Measurements from ENCODE around the gene LAMB3.
A peak's percentile ranks its signal among the peaks of the same experiment; 100 is the strongest.

The LAMB3 gene

DNA sequence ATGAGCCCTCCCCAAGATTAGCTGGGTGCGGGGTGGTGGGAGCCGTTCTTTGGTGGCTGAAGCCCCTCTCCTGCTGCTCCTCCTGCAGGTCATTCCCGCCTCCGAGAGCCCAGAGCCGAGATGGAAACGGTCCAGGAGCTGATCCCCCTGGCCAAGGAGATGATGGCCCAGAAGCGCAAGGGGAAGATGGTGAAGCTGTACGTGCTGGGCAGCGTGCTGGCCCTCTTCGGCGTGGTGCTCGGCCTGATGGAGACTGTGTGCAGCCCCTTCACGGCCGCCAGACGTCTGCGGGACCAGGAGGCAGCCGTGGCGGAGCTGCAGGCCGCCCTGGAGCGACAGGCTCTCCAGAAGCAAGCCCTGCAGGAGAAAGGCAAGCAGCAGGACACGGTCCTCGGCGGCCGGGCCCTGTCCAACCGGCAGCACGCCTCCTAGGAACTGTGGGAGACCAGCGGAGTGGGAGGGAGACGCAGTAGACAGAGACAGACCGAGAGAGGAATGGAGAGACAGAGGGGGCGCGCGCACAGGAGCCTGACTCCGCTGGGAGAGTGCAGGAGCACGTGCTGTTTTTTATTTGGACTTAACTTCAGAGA lies 23.4 kb upstream of the LAMB3 start:
- Histone ChIP-seq H2BK5ac (ENCODE audit: low read depth, low read length, poor library complexity) (no peak overlapping the region), H3K4me1 (ENCODE audit: control insufficient read depth in 1 of 2, insufficient read depth in 2 of 2, low read length in 2 of 2) (peaks cover 10 to 15% of the 10 kb centered on the region in 2 experiments), H2AK5ac (ENCODE audit: low read length) (no peak overlapping the region), H3K79me2 (ENCODE audit: control insufficient read depth, insufficient read depth, low read length, poor library complexity) (peaks cover 1% of the 10 kb centered on the region), H3K18ac (ENCODE audit: low read length) (no peak overlapping the region), H2AFZ (ENCODE audit: insufficient read depth, low read length, poor library complexity) (peak overlapping the region; percentile 45), H3K4me3 (ENCODE audit: low read depth, low read length) (peak overlapping the region; percentile 46), H3K36me3 (ENCODE audit: control insufficient read depth in 1 of 2, insufficient read depth in 2 of 2, low read length in 2 of 2) (no peaks in the 10 kb centered on the region), H3K79me1 (ENCODE audit: low read length) (no peaks in the 10 kb centered on the region), H2BK12ac (ENCODE audit: low read length) (peak overlapping the region; percentile 9), H3K4me2 (ENCODE audit: low read length) (peak overlapping the region; percentile 78), H4K91ac (ENCODE audit: low read depth, low read length) (no peak overlapping the region), H2BK120ac (ENCODE audit: insufficient read depth, low read length, poor library complexity) (no peak overlapping the region), H3K9ac (ENCODE audit: low read length) (no peak overlapping the region), H3K27me3 (ENCODE audit: insufficient read depth, low read length) (peaks cover 27% of the 10 kb centered on the region), H3K27ac (ENCODE audit: low read depth, low read length) (no peak overlapping the region), H3K9me3 (ENCODE audit: insufficient read depth, low read depth, low read length) (no peaks in the 10 kb centered on the region), H3K23ac (ENCODE audit: low read length) (no peak overlapping the region), H3K14ac (ENCODE audit: low read length) (no peak overlapping the region), H4K8ac (ENCODE audit: low read depth, low read length) (no peak overlapping the region), H3K4ac (ENCODE audit: low read depth, low read length) (no peak overlapping the region), H4K12ac (ENCODE audit: low read depth, low read length) (no peak overlapping the region)
- DNase-seq = no peak
- no CpG with 5 or more reads among the region's 34 CpGs for WGBS (ENCODE audit: extremely low coverage, insufficient coverage, insufficient read length)

GRCh38 chr1:209674957-209675564 lies 22.8 kb upstream of the LAMB3 start, which contains the start of gene G0S2:
TSS of gene G0S2 (plus strand) at chr1:209675412. CDS start at chr1:209675685, 273 bp downstream.
- H3K27me3 ChIP-seq (ENCODE audit: insufficient read depth, low read length) = peaks cover 27% of the 10 kb centered on the region
- peak within 1 kb of the TSS; percentile 78 for H3K4me2 ChIP-seq (ENCODE audit: low read length)
- no peak within 1 kb of the TSS for H2BK5ac ChIP-seq (ENCODE audit: low read depth, low read length, poor library complexity)
- no peak within 1 kb of the TSS for H3K23ac ChIP-seq (ENCODE audit: low read length)
- H2AFZ ChIP-seq (ENCODE audit: insufficient read depth, low read length, poor library complexity) = peak within 1 kb of the TSS; percentile 45
- no peaks in the 10 kb centered on the region for H3K9me3 ChIP-seq (ENCODE audit: insufficient read depth, low read depth, low read length)
- no peak within 1 kb of the TSS for H3K27ac ChIP-seq (ENCODE audit: low read depth, low read length)
- H3K36me3 ChIP-seq (ENCODE audit: control insufficient read depth in 1 of 2, insufficient read depth in 2 of 2, low read length in 2 of 2) = no peaks in the 10 kb centered on the region
- no peak within 1 kb of the TSS for H3K14ac ChIP-seq (ENCODE audit: low read length)
- H2BK120ac ChIP-seq (ENCODE audit: insufficient read depth, low read length, poor library complexity) = no peak within 1 kb of the TSS
- peak within 1 kb of the TSS; percentile 9 for H2BK12ac ChIP-seq (ENCODE audit: low read length)
- peaks cover 10 to 15% of the 10 kb centered on the region in 2 experiments for H3K4me1 ChIP-seq (ENCODE audit: control insufficient read depth in 1 of 2, insufficient read depth in 2 of 2, low read length in 2 of 2)
- H3K18ac ChIP-seq (ENCODE audit: low read length) = no peak within 1 kb of the TSS
- no peaks in the 10 kb centered on the region for H3K79me1 ChIP-seq (ENCODE audit: low read length)
- no peak within 1 kb of the TSS for H3K9ac ChIP-seq (ENCODE audit: low read length)
- peaks cover 1% of the 10 kb centered on the region for H3K79me2 ChIP-seq (ENCODE audit: control insufficient read depth, insufficient read depth, low read length, poor library complexity)
- H4K91ac ChIP-seq (ENCODE audit: low read depth, low read length) = no peak within 1 kb of the TSS
- no peak within 1 kb of the TSS for H2AK5ac ChIP-seq (ENCODE audit: low read length)
- no peak within 1 kb of the TSS for H4K12ac ChIP-seq (ENCODE audit: low read depth, low read length)
- no peak within 1 kb of the TSS for H3K4ac ChIP-seq (ENCODE audit: low read depth, low read length)
- H3K4me3 ChIP-seq (ENCODE audit: low read depth, low read length) = peak within 1 kb of the TSS; percentile 46
- WGBS (ENCODE audit: extremely low coverage, insufficient coverage, insufficient read length) = no CpG with 5 or more reads among the region's 47 CpGs
- peak in 1 of 2 donors; percentile 17 for DNase-seq
- H4K8ac ChIP-seq (ENCODE audit: low read depth, low read length) = no peak within 1 kb of the TSS

DNA sequence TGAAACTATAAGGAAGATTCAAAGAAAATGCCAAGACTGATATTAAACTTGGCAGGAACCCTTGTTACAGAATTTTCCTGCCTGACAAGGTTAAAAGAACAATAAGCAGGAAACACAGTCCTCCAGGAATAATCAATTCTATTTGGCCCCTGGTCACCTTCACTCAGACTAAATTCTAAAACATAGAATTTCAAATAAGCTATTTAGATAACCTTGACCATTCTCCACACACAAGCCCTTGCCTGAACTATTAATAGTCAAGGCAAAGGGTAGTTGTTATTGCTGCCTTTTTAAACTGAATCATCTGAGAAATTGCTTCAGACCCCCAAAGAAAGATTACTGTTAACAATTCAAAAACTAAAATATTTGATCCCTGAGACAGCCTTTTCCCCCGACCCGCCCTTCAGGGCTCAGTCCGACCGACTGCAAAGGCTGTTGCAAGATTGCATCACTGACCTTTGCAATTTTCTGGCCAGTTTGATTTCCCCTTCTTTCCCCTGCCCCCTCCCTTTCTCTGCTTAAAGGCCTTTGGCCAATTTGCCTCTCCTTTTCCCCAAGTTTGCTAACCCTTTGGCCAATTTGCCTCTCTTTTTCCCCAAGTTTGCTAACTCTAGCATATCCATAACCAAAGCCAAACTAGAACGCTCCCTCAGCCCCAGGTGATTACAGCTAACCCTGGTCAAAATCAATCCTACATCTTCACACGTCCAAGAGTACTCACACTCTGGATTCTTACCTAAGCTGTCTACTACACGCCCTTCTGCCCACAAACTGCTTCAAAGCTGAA lies 21.6 kb upstream of the LAMB3 start:
- no peak overlapping the region for H4K8ac ChIP-seq (ENCODE audit: low read depth, low read length)
- no peak overlapping the region for H3K23ac ChIP-seq (ENCODE audit: low read length)
- no peak overlapping the region for H3K14ac ChIP-seq (ENCODE audit: low read length)
- no peaks in the 10 kb centered on the region for H3K79me1 ChIP-seq (ENCODE audit: low read length)
- H4K91ac ChIP-seq (ENCODE audit: low read depth, low read length) = no peak overlapping the region
- H3K4me1 ChIP-seq (ENCODE audit: control insufficient read depth in 1 of 2, insufficient read depth in 2 of 2, low read length in 2 of 2) = peaks cover 10 to 15% of the 10 kb centered on the region in 2 experiments
- H3K27me3 ChIP-seq (ENCODE audit: insufficient read depth, low read length) = peaks cover 27% of the 10 kb centered on the region
- no peaks in the 10 kb centered on the region for H3K9me3 ChIP-seq (ENCODE audit: insufficient read depth, low read depth, low read length)
- no peak overlapping the region for H2AFZ ChIP-seq (ENCODE audit: insufficient read depth, low read length, poor library complexity)
- H3K79me2 ChIP-seq (ENCODE audit: control insufficient read depth, insufficient read depth, low read length, poor library complexity) = peaks cover 1% of the 10 kb centered on the region
- H2BK120ac ChIP-seq (ENCODE audit: insufficient read depth, low read length, poor library complexity) = no peak overlapping the region
- H4K12ac ChIP-seq (ENCODE audit: low read depth, low read length) = no peak overlapping the region
- H3K18ac ChIP-seq (ENCODE audit: low read length) = no peak overlapping the region
- no peaks in the 10 kb centered on the region for H3K36me3 ChIP-seq (ENCODE audit: control insufficient read depth in 1 of 2, insufficient read depth in 2 of 2, low read length in 2 of 2)
- no peak overlapping the region for H3K9ac ChIP-seq (ENCODE audit: low read length)
- no peak overlapping the region for H3K4ac ChIP-seq (ENCODE audit: low read depth, low read length)
- H3K27ac ChIP-seq (ENCODE audit: low read depth, low read length) = no peak overlapping the region
- H2BK5ac ChIP-seq (ENCODE audit: low read depth, low read length, poor library complexity) = no peak overlapping the region
- H3K4me3 ChIP-seq (ENCODE audit: low read depth, low read length) = no peak overlapping the region
- H2BK12ac ChIP-seq (ENCODE audit: low read length) = no peak overlapping the region
- H2AK5ac ChIP-seq (ENCODE audit: low read length) = no peak overlapping the region
- no peak overlapping the region for H3K4me2 ChIP-seq (ENCODE audit: low read length)
- no CpG with 5 or more reads among the region's 7 CpGs for WGBS (ENCODE audit: extremely low coverage, insufficient coverage, insufficient read length)
- peak in 1 of 2 donors; percentile 21 for DNase-seq

GRCh38 chr1:209672705-209673630 lies 20.7 kb upstream of the LAMB3 start:
- no peak overlapping the region for H2AFZ ChIP-seq (ENCODE audit: insufficient read depth, low read length, poor library complexity)
- H4K12ac ChIP-seq (ENCODE audit: low read depth, low read length) = no peak overlapping the region
- no peak overlapping the region for H3K4ac ChIP-seq (ENCODE audit: low read depth, low read length)
- H3K14ac ChIP-seq (ENCODE audit: low read length) = no peak overlapping the region
- peaks cover 27% of the 10 kb centered on the region for H3K27me3 ChIP-seq (ENCODE audit: insufficient read depth, low read length)
- no peak overlapping the region for H3K23ac ChIP-seq (ENCODE audit: low read length)
- H3K36me3 ChIP-seq (ENCODE audit: control insufficient read depth in 1 of 2, insufficient read depth in 2 of 2, low read length in 2 of 2) = no peaks in the 10 kb centered on the region
- H2BK120ac ChIP-seq (ENCODE audit: insufficient read depth, low read length, poor library complexity) = no peak overlapping the region
- H4K91ac ChIP-seq (ENCODE audit: low read depth, low read length) = no peak overlapping the region
- H2BK5ac ChIP-seq (ENCODE audit: low read depth, low read length, poor library complexity) = no peak overlapping the region
- no peak overlapping the region for H4K8ac ChIP-seq (ENCODE audit: low read depth, low read length)
- no peak overlapping the region for H3K4me2 ChIP-seq (ENCODE audit: low read length)
- no peaks in the 10 kb centered on the region for H3K9me3 ChIP-seq (ENCODE audit: insufficient read depth, low read depth, low read length)
- H3K4me3 ChIP-seq (ENCODE audit: low read depth, low read length) = no peak overlapping the region
- H3K18ac ChIP-seq (ENCODE audit: low read length) = no peak overlapping the region
- WGBS (ENCODE audit: extremely low coverage, insufficient coverage, insufficient read length) = no CpG with 5 or more reads among the region's 5 CpGs
- H3K9ac ChIP-seq (ENCODE audit: low read length) = no peak overlapping the region
- peak in 1 of 2 donors; percentile 39 for DNase-seq
- no peak overlapping the region for H2AK5ac ChIP-seq (ENCODE audit: low read length)
- H3K79me2 ChIP-seq (ENCODE audit: control insufficient read depth, insufficient read depth, low read length, poor library complexity) = peaks cover 1% of the 10 kb centered on the region
- H3K79me1 ChIP-seq (ENCODE audit: low read length) = no peaks in the 10 kb centered on the region
- H2BK12ac ChIP-seq (ENCODE audit: low read length) = no peak overlapping the region
- peaks cover 10 to 15% of the 10 kb centered on the region in 2 experiments for H3K4me1 ChIP-seq (ENCODE audit: control insufficient read depth in 1 of 2, insufficient read depth in 2 of 2, low read length in 2 of 2)
- no peak overlapping the region for H3K27ac ChIP-seq (ENCODE audit: low read depth, low read length)
